ENCODE data around the gene CNTN5.

DNA sequence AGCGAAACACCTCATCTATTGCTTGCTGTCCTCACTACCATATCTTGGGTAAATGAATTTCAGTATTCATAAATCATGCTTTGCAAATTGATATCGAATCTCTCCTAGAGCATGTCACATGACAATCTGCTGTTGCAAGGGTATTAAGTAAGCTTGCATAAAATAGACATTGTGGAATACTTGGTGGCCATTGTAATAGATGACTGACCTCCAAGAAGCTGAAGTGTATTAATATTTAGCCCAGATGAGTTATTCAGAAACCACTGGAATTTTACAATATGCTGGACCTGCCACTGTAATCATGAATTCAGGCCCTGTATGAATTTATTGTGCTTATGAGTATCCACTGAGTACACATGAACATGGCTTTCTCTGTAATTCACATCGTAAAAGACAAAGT lies 1376.7 kb downstream of the CNTN5 start:
- TF ChIP-seq, protein P1, sequence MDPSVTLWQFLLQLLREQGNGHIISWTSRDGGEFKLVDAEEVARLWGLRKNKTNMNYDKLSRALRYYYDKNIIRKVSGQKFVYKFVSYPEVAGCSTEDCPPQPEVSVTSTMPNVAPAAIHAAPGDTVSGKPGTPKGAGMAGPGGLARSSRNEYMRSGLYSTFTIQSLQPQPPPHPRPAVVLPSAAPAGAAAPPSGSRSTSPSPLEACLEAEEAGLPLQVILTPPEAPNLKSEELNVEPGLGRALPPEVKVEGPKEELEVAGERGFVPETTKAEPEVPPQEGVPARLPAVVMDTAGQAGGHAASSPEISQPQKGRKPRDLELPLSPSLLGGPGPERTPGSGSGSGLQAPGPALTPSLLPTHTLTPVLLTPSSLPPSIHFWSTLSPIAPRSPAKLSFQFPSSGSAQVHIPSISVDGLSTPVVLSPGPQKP (IDR thresholded peaks at IDR 0.05; ENCODE audit: low read depth, low read length): no peak
- TF ChIP-seq, protein P2, sequence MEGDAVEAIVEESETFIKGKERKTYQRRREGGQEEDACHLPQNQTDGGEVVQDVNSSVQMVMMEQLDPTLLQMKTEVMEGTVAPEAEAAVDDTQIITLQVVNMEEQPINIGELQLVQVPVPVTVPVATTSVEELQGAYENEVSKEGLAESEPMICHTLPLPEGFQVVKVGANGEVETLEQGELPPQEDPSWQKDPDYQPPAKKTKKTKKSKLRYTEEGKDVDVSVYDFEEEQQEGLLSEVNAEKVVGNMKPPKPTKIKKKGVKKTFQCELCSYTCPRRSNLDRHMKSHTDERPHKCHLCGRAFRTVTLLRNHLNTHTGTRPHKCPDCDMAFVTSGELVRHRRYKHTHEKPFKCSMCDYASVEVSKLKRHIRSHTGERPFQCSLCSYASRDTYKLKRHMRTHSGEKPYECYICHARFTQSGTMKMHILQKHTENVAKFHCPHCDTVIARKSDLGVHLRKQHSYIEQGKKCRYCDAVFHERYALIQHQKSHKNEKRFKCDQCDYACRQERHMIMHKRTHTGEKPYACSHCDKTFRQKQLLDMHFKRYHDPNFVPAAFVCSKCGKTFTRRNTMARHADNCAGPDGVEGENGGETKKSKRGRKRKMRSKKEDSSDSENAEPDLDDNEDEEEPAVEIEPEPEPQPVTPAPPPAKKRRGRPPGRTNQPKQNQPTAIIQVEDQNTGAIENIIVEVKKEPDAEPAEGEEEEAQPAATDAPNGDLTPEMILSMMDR (IDR thresholded peaks at IDR 0.05 in 2 of 3, conservative IDR thresholded peaks at IDR 0.05 in 1 of 3; ENCODE audit: control insufficient read depth in 2 of 3, extremely low read depth in 1 of 3, insufficient read depth in 1 of 3, low read depth in 3 of 3, low read length in 3 of 3): no peak
- no peak for TF ChIP-seq POLR2AphosphoS2 (IDR thresholded peaks at IDR 0.05; ENCODE audit: low read depth, low read length)
- TF ChIP-seq, protein P3, sequence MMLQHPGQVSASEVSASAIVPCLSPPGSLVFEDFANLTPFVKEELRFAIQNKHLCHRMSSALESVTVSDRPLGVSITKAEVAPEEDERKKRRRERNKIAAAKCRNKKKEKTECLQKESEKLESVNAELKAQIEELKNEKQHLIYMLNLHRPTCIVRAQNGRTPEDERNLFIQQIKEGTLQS (IDR thresholded peaks at IDR 0.05; ENCODE audit: borderline replicate concordance, extremely low read depth, low read depth, low read length): no peak
- TF ChIP-seq ZBED1 (IDR thresholded peaks at IDR 0.05; ENCODE audit: borderline replicate concordance): no peak
- TF ChIP-seq EP300 (IDR thresholded peaks at IDR 0.05; ENCODE audit: borderline replicate concordance in 1 of 2, control insufficient read depth in 1 of 2, low read depth in 2 of 2, low read length in 2 of 2): no peak
- TF ChIP-seq BHLHE40 (IDR thresholded peaks at IDR 0.05; ENCODE audit: borderline replicate concordance in 1 of 2, low read depth in 2 of 2, low read length in 1 of 2): no peak
- no peak for TF ChIP-seq KDM1A (IDR thresholded peaks at IDR 0.05; ENCODE audit: borderline replicate concordance)
- TF ChIP-seq ZNF217 (IDR thresholded peaks at IDR 0.05): no peak
- no peak for TF ChIP-seq MTA2 (IDR thresholded peaks at IDR 0.05; ENCODE audit: low read depth)
- TF ChIP-seq TAF1 (IDR thresholded peaks at IDR 0.05; ENCODE audit: borderline replicate concordance, low read depth, low read length): no peak
- TF ChIP-seq RFX5 (IDR thresholded peaks at IDR 0.05; ENCODE audit: low read depth, low read length): no peak
